Renal pelvis (tissue), 4 donors: ENCODE measurements around the gene PIPOX. TPM values are rescaled to one million over a fixed set of nuclear protein-coding genes. Genes with fewer than 3 reads are reported as not detected.

ENCODE experiments used
- DNase-seq: peaks from one replicate; pipeline ENCODE4 v3.0.0-alpha.2; 2013
- polyA plus RNA-seq, 3 donors: library from polyadenylated mRNA; unstranded; fragments of 120-200 nt; gene quantifications; one replicate each; pipeline ENCODE4 v1.2.1, GENCODE V29; 2013; ENCODE audit not compliant: insufficient read length in 3 of 3

PIPOX gene
- polyA plus RNA-seq, 3 donors = 8.9 to 11.9 (median 11.0) TPM

DNA sequence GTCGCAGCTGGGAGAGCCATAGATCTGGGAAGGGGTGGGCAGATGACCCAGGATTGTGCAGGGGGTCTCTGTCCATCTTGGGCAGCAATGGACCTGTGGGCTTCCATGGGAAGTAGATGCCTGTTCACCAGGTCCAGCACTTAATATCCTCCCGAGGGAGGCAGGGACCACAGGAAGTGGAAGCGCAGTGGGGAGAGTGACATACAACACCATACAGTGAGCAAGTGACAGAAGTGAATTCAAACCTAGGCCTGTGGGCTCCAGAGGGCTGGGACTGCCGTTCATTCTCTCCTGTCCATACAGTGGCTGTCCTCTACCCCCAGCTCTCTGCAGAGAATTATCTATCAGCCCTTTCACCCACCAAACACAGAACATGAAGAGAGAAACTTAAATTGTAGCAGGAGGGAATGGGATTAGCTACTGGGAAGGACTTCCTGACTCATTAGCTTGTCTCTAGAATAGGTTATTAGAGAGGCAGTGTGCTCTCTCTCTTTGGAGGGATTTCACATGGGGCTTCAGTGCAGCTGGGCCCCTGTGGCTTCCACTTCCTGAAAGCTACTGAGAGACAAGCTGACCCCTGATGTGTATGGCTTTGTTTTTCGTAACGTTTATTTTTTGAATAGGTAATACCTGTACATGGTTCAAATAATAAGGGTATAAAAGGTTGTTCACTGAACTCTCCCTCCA is 24.0 kb upstream of the PIPOX start:
- DNase-seq = no peak

DNA sequence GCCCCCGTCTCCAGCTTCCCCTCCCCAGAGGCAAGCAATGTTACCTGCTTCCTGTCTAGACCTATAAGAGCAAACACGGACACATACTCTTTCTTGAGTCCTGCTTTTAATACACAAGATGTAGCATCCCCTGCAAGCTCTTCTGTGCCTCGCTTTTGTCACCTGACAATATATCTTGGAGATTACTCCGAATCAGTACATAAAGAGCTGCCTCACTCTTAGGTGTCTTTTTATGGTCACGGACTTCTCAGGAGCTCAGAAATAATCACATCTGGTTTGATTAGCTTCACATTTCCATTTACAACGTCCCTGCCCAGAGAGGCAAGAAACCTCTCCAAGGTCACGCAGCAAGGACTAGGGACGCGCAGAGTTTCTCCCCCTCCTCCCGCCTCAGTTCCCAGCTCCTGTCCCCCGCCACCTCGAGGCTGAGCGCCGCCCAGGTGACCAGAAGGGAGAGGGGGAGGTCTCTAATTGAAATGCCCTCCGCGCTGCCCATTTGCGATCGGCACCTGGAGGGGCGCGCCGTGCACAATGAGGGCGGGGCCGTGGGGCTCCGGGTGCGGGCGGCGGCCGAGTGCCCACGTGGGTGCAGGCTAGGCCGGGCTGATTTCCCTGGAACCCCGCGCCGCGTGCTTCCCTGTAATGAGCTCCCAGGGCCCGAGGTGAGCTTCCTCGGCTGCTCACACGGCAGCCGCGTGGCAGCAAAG is 23.3 kb upstream of the PIPOX start:
- no peak for DNase-seq

DNA sequence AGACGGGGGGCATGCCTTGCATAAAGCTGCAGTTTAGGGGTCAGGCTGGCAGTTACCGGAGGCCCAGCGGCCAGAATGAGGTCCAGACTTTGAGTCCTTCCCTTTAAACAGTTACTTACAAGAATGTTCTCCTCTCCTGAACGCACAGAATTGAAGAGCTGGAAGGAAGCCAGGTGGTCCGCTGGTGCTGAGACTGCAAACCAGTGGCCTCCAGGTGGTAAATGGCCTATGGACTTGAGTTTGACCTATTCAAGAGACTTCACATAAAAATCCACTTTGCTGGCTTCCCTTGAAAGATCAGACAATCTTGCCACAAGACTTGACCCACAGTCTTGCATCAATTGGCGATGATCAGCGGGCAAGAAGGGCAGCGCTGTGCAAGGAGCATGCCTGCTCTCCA is 22.4 kb upstream of the PIPOX start:
- no peak for DNase-seq

DNA sequence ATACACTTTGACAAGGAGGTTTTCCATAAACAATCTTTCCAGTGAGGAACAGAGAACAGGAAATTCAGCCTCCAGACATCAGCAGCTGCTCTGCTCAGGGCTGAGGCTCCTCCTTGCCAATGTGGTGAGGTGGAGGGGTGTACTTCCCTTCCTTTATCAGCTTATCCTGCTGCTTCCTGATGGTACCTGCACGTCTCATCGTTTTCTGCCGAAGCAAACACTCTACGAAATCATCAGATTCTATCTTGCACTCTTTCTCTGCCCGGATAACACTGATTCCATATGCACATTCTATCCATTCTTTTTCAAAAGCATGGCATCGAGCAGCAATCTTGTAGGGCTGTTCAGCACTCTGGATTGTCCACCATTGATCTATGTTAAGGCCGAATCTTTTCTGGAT is 21.7 kb upstream of the PIPOX start:
- no peak for DNase-seq

DNA sequence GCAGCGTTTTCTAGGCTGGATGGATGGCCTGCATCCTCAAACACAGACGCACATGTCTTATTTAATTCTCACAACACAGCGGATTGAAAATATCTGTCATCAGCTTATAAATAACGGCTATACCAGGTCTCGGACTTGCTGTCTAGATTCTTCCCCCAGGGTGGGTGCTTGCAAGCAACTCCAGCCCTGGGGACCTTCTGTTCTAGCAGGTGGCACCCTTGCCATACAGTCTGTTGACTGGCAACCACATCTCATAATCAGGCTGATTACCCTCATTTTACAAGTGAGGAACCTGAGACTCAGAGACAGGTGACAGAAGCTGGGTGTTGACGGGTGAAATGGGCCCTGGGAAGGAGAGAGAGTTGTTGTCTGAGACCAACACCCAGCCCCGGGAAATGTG is 20.9 kb upstream of the PIPOX start:
- no peak for DNase-seq

DNA sequence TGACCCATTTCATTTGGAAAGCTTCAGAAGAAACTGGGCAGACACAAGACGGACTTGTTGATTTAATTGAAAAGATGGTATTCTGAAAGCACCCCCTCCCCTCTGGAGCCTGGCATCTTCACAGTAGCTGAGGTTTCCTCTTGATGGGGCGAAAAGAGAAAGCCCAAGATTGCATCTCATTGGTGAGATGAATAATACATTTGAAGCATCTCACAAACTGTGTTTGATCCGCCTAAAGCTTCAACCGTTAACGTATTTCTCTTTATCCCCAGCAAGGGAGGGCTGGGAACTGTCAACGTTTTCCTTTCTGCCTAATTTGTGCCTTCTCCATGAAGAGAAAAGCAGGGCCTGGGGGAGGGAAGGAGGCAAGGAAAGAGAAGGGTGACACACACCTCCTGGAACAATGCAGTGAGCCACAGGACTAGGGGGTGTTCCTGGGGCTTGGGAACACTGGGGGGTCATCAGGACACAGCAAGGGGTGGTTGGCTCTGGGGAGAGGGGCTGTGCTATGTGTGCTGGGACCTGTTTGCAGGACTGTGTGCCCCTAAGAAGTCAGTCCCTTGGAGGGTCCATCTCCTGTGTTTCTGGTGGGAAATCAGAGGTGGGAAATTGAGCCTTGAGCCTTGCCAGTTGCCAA is 18.5 kb upstream of the PIPOX start:
- no peak for DNase-seq

DNA sequence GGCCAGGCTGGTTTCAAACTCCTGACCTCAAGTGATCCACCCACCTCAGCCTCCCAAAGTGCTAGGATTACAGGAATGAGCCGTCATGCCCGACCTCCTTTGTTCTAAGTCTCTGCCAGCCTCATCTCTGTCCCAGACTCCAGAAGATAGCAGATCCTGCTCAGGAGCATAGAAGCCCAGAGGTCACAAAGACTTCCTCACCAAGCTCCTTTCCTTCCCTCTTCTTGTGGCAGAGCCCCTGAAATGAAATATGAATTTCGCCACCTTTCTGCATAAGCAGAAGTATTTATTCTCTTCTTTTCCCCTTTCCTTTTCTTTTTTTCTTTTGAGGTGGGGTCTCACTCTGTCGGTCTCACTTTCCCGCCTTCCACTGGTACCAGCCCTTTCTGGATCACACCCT is 11.5 kb upstream of the PIPOX start:
- DNase-seq = no peak

DNA sequence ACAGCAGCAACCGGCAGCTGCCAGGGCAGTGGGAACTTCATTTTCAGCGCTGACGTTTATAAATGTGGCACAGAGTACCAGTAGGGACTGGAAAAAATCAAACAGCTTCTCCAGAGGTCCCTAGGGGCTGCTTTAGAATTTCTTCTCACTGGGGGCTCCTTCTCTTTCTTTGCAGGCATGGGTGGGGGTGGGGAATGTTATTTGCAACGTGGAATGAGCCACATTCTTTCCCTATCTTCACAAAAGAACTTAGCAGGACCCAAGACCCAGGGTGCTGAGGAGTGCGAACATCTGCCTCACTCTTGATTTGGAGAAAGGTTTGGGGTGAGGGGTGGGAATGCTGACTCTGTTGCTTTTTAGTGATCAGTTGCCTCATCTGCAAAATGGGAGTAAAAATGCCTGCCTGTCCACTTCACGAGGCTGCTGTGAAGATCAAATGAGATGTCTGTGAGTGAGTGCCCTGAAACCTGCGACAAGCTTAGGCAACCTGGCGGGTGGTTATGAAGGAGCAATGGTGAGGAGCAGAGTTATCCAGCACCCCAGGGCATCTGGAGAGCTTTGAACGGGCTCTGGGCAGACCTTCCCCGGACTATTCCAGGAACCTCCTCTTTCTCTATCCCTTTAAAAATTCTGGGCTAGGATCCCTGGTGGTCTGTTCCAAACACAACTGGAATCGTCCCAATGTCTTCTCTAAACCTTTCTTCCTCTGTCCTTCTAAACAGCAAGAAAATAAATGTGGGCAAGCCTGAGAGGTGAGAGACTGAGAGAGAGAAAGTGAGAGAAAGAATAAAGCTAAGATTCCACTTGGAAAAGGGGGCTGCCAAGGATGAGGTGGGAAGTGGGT is 10.7 kb upstream of the PIPOX start:
- no peak for DNase-seq

DNA sequence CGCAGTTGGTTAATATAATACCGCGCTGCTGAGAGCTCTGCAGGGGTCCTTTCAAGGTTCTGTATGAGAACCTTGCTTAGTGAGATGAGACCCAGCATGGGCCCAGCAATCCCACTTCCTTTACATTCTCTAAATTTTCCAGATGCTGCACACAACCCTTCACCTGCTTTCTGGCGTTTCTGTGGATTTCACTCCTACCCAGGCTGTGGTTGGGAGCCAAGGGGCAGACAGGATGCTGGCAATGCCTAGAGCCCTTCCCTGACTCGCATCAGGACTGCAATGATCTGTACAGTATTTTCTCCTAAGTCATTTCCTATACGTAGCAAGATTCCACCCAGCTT is 10.1 kb upstream of the PIPOX start:
- DNase-seq = no peak

DNA sequence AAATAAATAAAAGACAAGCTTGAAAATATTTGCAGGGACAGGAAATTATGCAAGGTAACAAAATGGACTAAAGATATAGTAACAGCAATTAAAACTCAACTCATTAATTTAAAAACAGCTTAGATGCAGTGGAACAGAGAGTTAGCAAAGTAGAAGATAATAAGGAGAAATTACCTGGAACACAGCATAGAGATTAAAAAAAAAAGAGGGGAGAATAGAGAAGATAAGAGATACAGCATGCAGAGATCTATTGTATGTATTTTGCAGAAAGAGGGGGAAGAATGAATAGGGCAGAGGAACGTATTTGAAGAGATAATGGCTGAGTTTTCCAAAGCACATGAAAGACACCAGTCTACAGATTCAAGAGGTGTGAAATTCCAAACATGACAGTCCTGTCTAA is 8.4 kb upstream of the PIPOX start:
- no peak for DNase-seq

DNA sequence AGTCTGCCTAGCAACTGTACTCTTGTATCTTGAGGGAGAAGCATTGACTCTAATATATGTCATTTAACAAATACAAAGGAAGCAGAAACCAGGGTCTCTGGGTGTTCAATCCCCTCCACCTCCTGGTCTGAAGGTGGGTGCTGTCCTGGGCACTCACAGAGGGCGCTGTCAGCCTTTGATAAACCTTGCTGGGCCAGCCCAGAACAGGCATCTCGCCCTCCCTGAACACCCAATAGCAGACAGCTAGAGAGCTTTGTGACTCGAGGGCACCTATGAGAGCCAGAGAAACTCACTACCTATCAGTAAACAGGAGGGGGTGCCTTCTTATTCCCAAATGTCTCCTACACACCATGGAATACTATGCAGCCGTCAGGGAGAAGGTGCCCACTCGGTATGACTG is 6.4 kb upstream of the PIPOX start:
- DNase-seq = no peak

DNA sequence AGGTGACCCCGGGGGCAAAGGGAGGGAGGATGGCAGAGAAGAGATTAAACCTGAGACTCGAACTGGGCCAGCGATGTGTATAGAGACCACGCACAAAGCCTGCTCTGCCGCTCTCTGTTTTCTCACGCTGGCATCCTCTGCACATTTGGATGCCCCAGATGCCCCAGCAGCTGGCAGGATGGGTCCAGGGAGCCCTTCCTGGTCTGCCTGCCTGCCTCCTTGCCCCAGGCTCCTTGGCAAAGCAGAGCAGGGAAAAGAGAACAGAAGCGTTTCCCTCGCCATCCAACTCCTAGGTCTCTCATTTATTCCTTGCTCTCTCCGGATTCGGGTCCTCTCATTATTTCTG is 5.2 kb upstream of the PIPOX start:
- DNase-seq = no peak

DNA sequence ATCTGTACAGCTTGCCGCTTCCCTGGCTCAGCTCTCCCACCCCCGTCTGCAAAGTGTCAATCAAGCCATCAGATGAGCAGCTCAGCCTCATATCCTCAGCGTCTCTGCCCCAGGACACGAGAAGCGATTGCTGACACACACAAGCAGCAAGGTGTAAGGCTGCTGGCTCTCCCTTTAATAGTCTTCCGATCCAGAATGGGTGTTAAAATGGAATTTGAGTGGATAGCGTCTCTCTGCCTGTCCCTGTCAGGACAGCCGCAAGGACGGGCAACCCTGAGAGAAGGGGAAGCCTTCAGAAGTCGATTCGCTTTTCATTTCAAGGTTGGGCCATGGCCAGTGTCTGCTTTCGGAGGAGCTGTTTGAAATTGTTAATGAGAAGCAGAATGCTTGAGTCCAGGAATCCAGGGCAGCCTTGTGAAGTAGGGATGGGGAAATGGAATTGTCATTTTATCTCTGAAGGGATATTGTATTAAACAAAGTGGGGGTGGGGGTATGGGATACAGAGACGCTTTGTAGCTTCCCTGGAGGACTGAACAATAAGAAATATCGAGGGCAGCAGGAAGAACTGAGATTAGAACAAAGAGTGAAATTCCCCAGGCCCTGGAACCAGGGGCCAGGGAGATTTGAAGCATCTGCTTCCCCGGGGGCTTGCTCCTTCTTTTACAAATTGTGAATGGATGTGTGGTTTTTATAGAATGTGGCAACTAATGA is 4.7 kb upstream of the PIPOX start:
- no peak for DNase-seq

DNA sequence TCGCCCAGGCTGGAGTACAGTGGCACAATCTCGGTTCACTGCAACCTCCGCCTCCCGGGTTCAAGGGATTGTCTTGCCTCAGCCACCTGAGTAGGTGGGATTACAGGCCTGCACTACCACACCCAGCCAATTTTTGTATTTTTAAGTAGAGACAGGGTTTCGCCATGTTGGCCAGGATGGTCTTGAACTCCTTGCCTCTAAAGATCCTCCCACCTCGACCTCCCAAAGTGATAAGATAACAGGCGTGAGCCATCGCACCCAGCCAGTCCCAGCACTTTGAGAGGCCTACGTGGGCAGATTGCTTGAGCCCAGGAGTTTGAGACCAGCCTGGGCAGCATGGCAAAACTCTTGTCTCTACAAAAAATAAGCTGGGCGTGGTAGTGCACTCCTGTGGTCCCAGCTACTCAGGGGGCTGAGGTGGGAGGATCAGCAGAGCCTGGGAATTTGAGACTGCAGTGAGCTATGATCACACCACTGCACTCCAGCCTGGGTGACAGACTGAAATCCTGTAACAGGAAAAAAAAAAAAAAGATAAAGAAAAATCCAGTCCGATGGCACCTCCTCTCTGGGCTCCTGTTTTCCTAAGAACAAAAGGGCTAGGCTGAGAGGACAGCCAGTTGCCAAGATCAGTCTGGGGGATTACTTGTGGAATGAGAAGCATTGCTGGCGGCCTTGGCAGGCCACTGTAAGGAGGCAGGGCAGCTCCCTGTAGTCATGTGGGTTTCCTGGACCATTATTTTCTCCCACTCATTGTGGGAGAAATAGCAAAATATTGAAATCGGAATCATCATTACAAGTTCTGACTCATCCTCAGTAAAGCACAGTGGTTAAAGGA is 3.0 kb upstream of the PIPOX start:
- DNase-seq = no peak

DNA sequence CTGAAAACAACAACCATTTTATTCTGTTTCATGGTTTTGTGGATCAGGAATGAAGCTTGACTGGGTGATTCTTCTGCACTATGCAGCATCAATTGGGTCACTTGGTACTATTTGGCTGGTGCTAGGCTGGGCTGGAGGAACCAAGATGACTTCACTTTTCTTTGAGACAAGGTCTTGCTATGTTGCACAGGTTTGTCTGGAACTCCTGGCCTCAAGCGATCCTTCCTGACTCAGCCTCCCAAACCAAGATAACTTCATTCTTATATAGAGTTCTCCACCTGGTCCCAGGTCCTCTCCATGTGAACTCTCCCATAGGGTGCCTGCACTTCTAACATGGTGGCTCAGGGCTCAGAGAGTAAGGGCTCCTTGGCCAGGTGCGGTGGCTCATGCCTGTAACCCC is 1.9 kb upstream of the PIPOX start:
- DNase-seq = no peak

DNA sequence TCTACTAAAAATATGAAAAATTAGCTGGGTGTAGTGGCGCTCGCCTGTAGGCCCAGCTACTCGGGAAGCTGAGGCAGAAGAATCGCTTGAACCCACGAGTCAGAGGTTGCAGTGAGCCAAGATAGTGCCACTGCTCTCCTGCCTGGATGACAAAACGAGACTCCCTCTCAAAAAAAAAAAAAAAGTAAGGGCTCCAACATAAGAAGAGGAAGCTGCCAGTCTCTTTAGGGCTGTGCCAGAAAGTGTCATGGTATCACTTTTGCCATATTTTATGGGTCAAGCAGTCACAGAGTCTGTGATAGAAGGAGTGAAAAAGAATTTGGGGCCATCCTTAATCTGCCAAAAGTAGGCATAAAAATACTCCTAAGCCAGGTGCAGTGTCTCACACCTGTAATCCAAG is 1.4 kb upstream of the PIPOX start:
- DNase-seq = no peak

DNA sequence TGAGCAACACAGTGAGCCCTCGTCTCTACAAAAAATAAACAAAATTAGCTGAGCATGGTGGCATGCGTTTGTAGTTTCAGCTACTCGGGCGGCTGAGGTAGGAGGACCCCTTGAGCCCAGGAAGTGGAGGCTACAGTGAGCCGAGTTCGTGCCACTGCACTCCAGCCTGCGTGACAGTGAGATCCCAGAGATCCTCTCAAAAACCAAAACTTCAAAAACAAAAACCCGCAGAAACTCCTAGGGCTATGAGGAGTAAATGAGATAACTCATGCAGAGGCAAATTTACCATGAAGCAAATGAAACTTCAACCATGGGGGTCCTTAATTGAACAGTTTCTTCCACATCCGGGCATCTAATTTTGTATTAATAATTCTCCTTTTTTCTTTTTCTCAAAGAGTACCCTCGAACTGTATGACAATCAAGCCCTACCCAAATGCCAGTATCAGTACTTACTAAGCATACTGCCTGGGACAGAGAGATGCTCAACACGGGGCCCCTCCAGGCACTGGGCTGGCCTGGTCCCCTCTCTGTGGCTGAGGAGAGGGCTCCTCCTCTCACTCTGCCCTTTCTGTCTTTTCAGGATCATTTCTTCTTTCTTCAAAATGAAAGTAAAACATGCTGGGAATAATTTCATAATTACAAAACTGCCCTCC is 789 bp upstream of the PIPOX start:
- no peak for DNase-seq

DNA sequence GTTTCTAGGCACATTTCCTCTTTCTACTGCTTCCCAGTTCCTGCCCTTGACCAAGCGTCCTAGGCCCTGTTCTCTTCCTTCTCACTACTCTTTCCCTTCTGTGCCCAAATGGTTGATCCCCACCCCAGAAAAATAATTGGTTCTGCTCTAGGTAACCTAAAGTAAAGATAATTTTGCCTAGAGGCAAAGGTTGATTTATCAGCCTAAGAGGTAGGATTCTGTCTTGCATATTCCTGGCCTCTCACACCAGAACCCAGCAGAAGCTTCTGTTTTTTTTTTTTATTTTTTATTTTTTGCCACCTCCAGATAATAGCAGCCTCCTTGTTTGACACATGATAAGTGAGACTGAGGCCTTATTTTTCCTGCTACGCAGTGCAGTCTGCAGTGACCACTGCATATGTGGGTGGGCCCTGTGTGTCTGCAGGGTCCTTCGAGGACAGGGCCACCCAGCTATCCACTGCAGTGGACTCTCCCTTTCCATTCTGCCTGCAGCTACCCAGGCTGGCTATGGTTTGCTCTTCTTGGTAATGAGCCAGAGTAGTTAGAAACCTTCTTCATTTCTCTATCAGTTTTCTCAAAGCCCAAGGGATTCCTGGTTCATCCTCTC is 701 bp downstream of the PIPOX start:
- DNase-seq = no peak

DNA sequence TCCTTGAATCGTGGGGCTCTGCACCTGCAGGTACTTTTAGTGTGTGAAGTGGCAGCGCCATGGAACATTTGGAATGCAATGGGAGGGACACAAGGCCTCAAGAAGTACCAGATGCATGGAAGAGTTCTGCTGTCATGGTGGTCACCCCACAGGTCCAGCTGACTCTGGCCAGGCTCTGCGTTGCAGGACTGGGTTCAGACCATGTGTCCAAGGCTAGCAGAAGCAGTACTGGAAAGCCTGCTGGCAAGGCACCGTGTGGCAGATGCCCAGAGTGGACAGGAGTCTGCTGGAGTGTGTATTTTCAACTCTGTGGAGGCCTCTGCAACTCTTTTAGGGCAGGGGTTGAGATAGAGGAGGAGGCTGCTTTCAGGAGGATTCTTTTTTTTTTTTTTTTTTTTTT is 2.1 kb downstream of the PIPOX start:
- DNase-seq = no peak
